Small intestine (tissue), 7 donors: ENCODE results near the gene RAB25. TPM values are rescaled to one million over a fixed set of nuclear protein-coding genes. Genes with fewer than 3 reads are reported as not detected.
A peak's percentile ranks its signal among the peaks of the same experiment; 100 is the strongest.

ENCODE experiments used
- DNase-seq, 2 donors: peaks; one replicate each; pipeline versions ENCODE4 v3.0.0 to v3.0.0-alpha.2; 2013
- FAIRE-seq: peaks from 2 replicates; lab custom pipeline; 2012; peaks lifted over from hg19 to GRCh38; lab: Jason Lieb, UNC
- H3K27ac ChIP-seq, 3 donors: one replicate each; pipeline ENCODE4 v1.5.1; 2013; ENCODE audit warnings: low read length in 2 of 3, mild to moderate bottlenecking in 2 of 3, control low read depth in 1 of 3, inconsistent platforms in 1 of 3, low read depth in 1 of 3, moderate library complexity in 1 of 3
- H3K27me3 ChIP-seq, 3 donors: one replicate each; pipeline ENCODE4 v1.6.1; 2013; ENCODE audit warnings: low read length in 3 of 3, inconsistent platforms in 1 of 3; ENCODE audit not compliant: control insufficient read depth in 3 of 3, insufficient read depth in 3 of 3
- H3K36me3 ChIP-seq, 3 donors: one replicate each; pipeline ENCODE4 v1.6.1; 2013; ENCODE audit warnings: low read length in 3 of 3, inconsistent platforms in 1 of 3, low read depth in 1 of 3, mild to moderate bottlenecking in 1 of 3, moderate library complexity in 1 of 3; ENCODE audit not compliant: control insufficient read depth in 3 of 3, insufficient read depth in 2 of 3
- H3K4me1 ChIP-seq, 3 donors: one replicate each; pipeline ENCODE4 v1.6.1; 2013; ENCODE audit warnings: low read length in 2 of 3, inconsistent platforms in 1 of 3, low read depth in 1 of 3, mild to moderate bottlenecking in 1 of 3, moderate library complexity in 1 of 3; ENCODE audit not compliant: control insufficient read depth in 3 of 3, insufficient read depth in 2 of 3
- H3K4me3 ChIP-seq, 3 donors: one replicate each; pipeline ENCODE4 v1.5.1; 2013; ENCODE audit warnings: low read length in 3 of 3, control low read depth in 1 of 3, inconsistent platforms in 1 of 3, low read depth in 1 of 3, mild to moderate bottlenecking in 1 of 3, moderate library complexity in 1 of 3
- H3K9me3 ChIP-seq, 2 donors: one replicate each; pipeline ENCODE4 v1.6.1; 2013; ENCODE audit warnings: low read depth in 1 of 2, low read length in 1 of 2; ENCODE audit not compliant: control insufficient read depth in 2 of 2, insufficient read depth in 1 of 2
- WGBS, 3 donors: extraction: QIAGEN DNeasy Blood & Tissue Kit; methylation state at CpG; one replicate each; pipeline ENCODE4 v1.1.7; 2013; 5-methylcytosine and 5-hydroxymethylcytosine counted together
- polyA plus RNA-seq, 4 donors: library from polyadenylated mRNA; stranded (reverse) in 3 of 4; unstranded in 1 of 4; fragments of 200-250 nt in 3 of 4; fragments of 120-200 nt in 1 of 4; gene quantifications; one replicate each; pipeline versions ENCODE4 v1.2.1 to v1.2.3, GENCODE V29; 2013
- donor health status: healthy with polysubstance abuse.
- donor health status: control.
- donor health status: control.
- donor health status: Bipolar disorder and iron deficiency.
- donor health status: healthy.

RAB25 gene
- polyA plus RNA-seq, 4 donors, result 140 to 216 (median 169) TPM

- H3K4me1 ChIP-seq, result peaks cover 0 to 7% (median 0%) of the 10 kb centered on the region in 3 donors
- no peak for DNase-seq
- no peak overlapping the region for H3K27ac ChIP-seq
- no peaks in the 10 kb centered on the region for H3K9me3 ChIP-seq
- H3K36me3 ChIP-seq, result peaks cover 0 to 5% (median 0%) of the 10 kb centered on the region in 3 donors
- no peak for FAIRE-seq
- H3K27me3 ChIP-seq, result no peaks in the 10 kb centered on the region
- 60 to 67% (median 62%) methylated on average over 7 of the region's 7 CpGs for WGBS, 3 donors
- no peak overlapping the region for H3K4me3 ChIP-seq
These were observed 23.1 kb downstream of the RAB25 start for GRCh38 chr1:156083800-156084790.

- Histone ChIP-seq H3K27ac (no peak overlapping the region), H3K4me1 (peaks cover 0 to 3% (median 0%) of the 10 kb centered on the region in 3 donors), H3K4me3 (no peak overlapping the region), H3K9me3 (no peaks in the 10 kb centered on the region), H3K36me3 (peaks cover 0 to 14% (median 0%) of the 10 kb centered on the region in 3 donors), H3K27me3 (no peaks in the 10 kb centered on the region)
- DNase-seq, result no peak
- no peak for FAIRE-seq
- 32 to 50% (median 41%) methylated on average over 1 of the region's 1 CpG for WGBS, 3 donors
These were observed 25.3 kb downstream of the RAB25 start for GRCh38 chr1:156086256-156086662.

DNA sequence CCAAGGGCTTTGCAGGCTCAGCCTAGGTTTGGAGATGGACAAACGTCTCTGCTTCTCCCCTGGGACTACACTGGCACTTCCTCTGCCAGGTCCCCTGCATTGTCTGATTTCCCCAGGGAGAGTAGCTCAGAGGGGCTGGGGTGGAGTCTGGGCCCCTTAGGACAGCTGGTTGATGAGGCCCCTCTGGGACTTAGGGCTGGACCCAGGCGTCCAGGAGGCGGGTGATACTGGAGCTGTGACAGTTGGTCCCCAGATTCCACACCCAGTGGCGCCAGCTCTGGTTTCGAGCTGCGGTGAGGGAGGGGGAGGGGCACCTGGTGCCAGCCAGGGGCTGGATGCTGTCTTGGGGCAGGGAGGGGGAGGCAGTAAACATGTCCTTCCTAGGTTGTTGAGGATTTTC lies 28.7 kb downstream of the RAB25 start:
- H3K36me3 ChIP-seq, result peaks cover 0 to 17% (median 0%) of the 10 kb centered on the region in 3 donors
- FAIRE-seq (no peak), DNase-seq (no peak)
- H3K4me3 ChIP-seq, result no peak overlapping the region
- 68 to 75% (median 75%) methylated on average over 4 to 6 of the region's 6 CpGs for WGBS, 3 donors
- no peak overlapping the region for H3K27ac ChIP-seq
- no peaks in the 10 kb centered on the region for H3K9me3 ChIP-seq
- H3K4me1 ChIP-seq, result peaks cover 0 to 2% (median 0%) of the 10 kb centered on the region in 3 donors
- H3K27me3 ChIP-seq, result no peaks in the 10 kb centered on the region

GRCh38 chr1:156090138-156090839 lies 29.3 kb downstream of the RAB25 start:
- H3K4me1 ChIP-seq, result peaks cover 0 to 2% (median 0%) of the 10 kb centered on the region in 3 donors
- no peak for DNase-seq
- H3K27me3 ChIP-seq, result no peaks in the 10 kb centered on the region
- H3K4me3 ChIP-seq, result no peak overlapping the region
- H3K27ac ChIP-seq, result no peak overlapping the region
- FAIRE-seq, result no peak
- no peaks in the 10 kb centered on the region for H3K9me3 ChIP-seq
- WGBS, 3 donors, result 37 to 50% (median 44%) methylated on average over 4 to 5 of the region's 5 CpGs
- peaks cover 0 to 15% (median 0%) of the 10 kb centered on the region in 3 donors for H3K36me3 ChIP-seq

- H3K27ac ChIP-seq, result no peak overlapping the region
- no peak for FAIRE-seq
These were observed 29.9 kb downstream of the RAB25 start for GRCh38 chr1:156090840-156091188.

DNA sequence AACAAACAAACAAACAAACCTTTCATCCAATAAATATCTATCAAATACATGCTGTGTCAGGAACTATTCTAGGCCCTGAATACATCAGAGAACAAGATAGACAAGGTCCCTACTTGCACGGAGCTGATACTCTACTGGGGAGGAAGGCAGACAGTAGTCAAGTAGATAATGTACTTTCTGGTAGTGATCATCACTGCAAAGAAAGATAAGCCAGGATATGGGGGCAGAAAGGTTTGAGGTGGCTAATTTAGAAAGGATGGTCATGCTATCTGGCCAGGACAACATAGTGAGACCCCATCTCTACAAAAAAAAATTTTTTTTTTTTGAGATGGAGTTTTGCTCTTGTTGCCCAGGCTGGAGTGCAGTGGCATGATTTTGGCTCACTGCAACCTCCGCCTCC lies 30.6 kb downstream of the RAB25 start:
- Histone ChIP-seq H3K27ac (no peak overlapping the region), H3K36me3 (peaks cover 0 to 21% (median 0%) of the 10 kb centered on the region in 3 donors), H3K4me1 (peaks cover 0 to 6% (median 0%) of the 10 kb centered on the region in 3 donors), H3K4me3 (no peak overlapping the region), H3K9me3 (no peaks in the 10 kb centered on the region), H3K27me3 (no peaks in the 10 kb centered on the region)
- WGBS, 3 donors, result 73 to 84% (median 77%) methylated on average over 2 of the region's 2 CpGs
- FAIRE-seq, result no peak
- no peak for DNase-seq

More at GRCh38 chr1:156090840-156091188, 29.9 kb downstream of the RAB25 start:
- H3K36me3 ChIP-seq, result peaks cover 0 to 19% (median 0%) of the 10 kb centered on the region in 3 donors
- no peaks in the 10 kb centered on the region for H3K27me3 ChIP-seq
- 37 to 40% (median 39%) methylated on average over 14 of the region's 14 CpGs for WGBS, 3 donors
- peak; percentile 88 to 94 for DNase-seq
- H3K9me3 ChIP-seq, result no peaks in the 10 kb centered on the region
- peaks cover 0 to 2% (median 0%) of the 10 kb centered on the region in 3 donors for H3K4me1 ChIP-seq
- H3K4me3 ChIP-seq, result no peak overlapping the region

- peaks cover 0 to 25% (median 0%) of the 10 kb centered on the region in 3 donors for H3K36me3 ChIP-seq
- 78 to 89% (median 82%) methylated on average over 3 of the region's 3 CpGs for WGBS, 3 donors
These were observed 35.0 kb downstream of the RAB25 start for GRCh38 chr1:156095906-156096508.

More at GRCh38 chr1:156095906-156096508, 35.0 kb downstream of the RAB25 start:
- Histone ChIP-seq H3K4me1 (peaks cover 0 to 22% (median 3%) of the 10 kb centered on the region in 3 donors), H3K9me3 (no peaks in the 10 kb centered on the region), H3K27me3 (no peaks in the 10 kb centered on the region), H3K27ac (no peak overlapping the region), H3K4me3 (no peak overlapping the region)
- no peak for FAIRE-seq
- DNase-seq, result peak in 1 of 2 donors; percentile 5
